LNCaP clone FGC (cell line): ENCODE data around the gene GSTA2.
"Not testable (repeated sequence)": the region's sequence is repeated elsewhere in the genome, so short reads cannot be mapped to it uniquely, and the experiment has no call there.

Experiments used
- DNase-seq: peaks from one replicate; pipeline ENCODE4 v3.0.0-alpha.2; 2011; ENCODE audit warnings: low read depth
- H3K4me3 ChIP-seq: 2 replicates; pipeline ENCODE4 v1.5.1; 2011; ENCODE audit warnings: mild to moderate bottlenecking, low read depth, low read length, control low read depth
- TF ChIP-seq, protein P1 (sequence below): IDR thresholded peaks from 2 replicates; pipeline ENCODE4 v1.5.1; 2012; ENCODE audit warnings: mild to moderate bottlenecking; ENCODE audit not compliant: control insufficient read depth, insufficient read depth; ENCODE audit errors: extremely low read depth

Gene GSTA2

GRCh38 chr6:52763322-52763916 is at the start of gene GSTA2:
Gene GSTA2 (minus strand): TSS chr6:52763475. CDS start chr6:52757947, 5,528 bp downstream.
- DNase-seq, H3K4me3 ChIP-seq: not testable (repeated sequence)

- DNase-seq, H3K4me3 ChIP-seq: not testable (repeated sequence)
Observed at GRCh38 chr6:52809777-52810176, 46.5 kb upstream of the GSTA2 start.

- TF ChIP-seq, protein P1, sequence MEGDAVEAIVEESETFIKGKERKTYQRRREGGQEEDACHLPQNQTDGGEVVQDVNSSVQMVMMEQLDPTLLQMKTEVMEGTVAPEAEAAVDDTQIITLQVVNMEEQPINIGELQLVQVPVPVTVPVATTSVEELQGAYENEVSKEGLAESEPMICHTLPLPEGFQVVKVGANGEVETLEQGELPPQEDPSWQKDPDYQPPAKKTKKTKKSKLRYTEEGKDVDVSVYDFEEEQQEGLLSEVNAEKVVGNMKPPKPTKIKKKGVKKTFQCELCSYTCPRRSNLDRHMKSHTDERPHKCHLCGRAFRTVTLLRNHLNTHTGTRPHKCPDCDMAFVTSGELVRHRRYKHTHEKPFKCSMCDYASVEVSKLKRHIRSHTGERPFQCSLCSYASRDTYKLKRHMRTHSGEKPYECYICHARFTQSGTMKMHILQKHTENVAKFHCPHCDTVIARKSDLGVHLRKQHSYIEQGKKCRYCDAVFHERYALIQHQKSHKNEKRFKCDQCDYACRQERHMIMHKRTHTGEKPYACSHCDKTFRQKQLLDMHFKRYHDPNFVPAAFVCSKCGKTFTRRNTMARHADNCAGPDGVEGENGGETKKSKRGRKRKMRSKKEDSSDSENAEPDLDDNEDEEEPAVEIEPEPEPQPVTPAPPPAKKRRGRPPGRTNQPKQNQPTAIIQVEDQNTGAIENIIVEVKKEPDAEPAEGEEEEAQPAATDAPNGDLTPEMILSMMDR = no peak
- H3K4me3 ChIP-seq = no peak overlapping the region
- no peak for DNase-seq
Observed at GRCh38 chr6:52808660-52809059, 45.4 kb upstream of the GSTA2 start.

DNA sequence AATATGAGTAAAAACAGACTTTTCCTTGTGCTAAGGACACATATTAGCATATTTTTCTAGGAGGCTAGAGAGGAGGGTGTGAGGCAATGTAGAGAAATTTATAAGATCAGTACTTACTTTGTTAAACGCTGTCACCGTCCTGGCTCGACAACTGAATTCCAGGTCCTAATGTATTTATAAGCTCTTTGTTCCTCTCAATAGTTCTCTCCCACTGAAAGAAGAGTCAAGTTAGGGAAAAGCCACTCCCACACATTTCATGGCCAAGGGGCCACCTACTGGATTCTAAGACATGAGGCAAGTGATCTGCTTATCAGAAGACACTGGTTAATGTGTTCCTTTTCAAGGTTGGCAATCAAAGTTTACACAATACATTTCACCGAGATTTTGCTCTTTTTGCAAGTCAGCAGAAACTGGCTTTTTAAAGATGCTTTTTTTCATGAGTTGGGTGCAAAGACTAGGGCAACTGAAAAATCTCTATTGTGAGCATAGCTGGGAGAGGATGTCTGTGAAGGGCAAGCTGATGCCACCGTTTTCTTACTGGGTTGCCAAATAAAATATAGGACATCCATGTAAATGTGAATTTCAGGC is 40.5 kb upstream of the GSTA2 start, which contains the start of gene GSTA1:
TSS of gene GSTA1 (minus strand) at position 149 of the 588 bp plus-strand sequence. CDS start 4,549 bp downstream, outside the sequence.
- DNase-seq, H3K4me3 ChIP-seq: not testable (repeated sequence)

DNA sequence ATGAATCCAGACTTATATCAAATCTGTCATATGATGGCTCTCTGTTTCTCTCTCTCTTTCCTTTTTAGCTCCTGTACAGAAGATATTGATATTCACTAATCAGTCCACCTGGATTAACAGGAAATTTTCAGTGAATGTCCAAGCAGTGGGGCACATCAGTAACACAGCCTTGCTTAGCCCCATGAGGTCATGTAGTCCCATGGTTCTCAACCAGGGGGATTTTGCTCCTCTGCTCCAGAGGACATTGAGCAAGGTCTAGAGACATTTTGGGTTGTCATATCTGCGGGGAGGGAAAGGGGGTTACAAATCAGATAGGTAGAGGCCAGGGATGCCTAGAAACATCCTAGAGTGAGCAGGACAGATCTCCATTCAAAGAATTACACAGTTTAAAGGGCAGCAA is 39.5 kb upstream of the GSTA2 start:
- H3K4me3 ChIP-seq = no peak overlapping the region
- TF ChIP-seq, protein P1 = no peak
- no peak for DNase-seq

- TF ChIP-seq, protein P1 = no peak
- no peak overlapping the region for H3K4me3 ChIP-seq
- DNase-seq = no peak
Observed at GRCh38 chr6:52801188-52801841, 38.0 kb upstream of the GSTA2 start.

- H3K4me3 ChIP-seq, DNase-seq: not testable (repeated sequence)
Observed at GRCh38 chr6:52799272-52799671, 36.0 kb upstream of the GSTA2 start.

GRCh38 chr6:52794366-52794765 is 31.1 kb upstream of the GSTA2 start:
- DNase-seq, H3K4me3 ChIP-seq: not testable (repeated sequence)

GRCh38 chr6:52790861-52791260 is 27.6 kb upstream of the GSTA2 start:
- no peak for DNase-seq
- TF ChIP-seq, protein P1 = no peak
- H3K4me3 ChIP-seq = no peak overlapping the region

DNA sequence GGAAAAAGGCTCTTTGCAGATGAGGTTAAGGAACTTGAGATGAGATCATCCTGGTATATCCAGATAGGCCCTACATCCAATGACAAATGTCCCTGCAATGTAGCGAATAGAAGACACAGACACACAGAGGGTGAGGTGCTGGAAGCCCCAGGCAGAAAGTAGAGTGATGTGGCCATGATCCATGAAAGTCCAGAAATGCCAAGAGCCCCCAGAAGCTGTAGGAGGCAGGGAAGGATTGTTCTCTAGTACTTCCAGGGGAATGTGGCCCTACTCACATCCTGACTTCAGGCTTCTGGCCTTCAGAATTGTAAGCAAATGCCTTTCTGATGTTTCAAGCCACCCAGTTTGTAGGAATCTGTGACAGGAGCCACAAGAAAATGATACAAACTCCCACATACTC is 26.4 kb upstream of the GSTA2 start:
- H3K4me3 ChIP-seq, DNase-seq: not testable (repeated sequence)
